OCI-LY7 (cell line): ENCODE measurements around the gene AKR1B15. TPM values are rescaled to one million over a fixed set of nuclear protein-coding genes. Genes with fewer than 3 reads are reported as not detected.

Experiments used
- BruUV-seq: library from RNA; stranded (reverse); fragments of 400-500 nt; replicated peaks from 2 replicates; lab custom pipeline; 2021; lab: Mats Ljungman, UMichigan
- CTCF ChIA-PET: fragments of 300-600 bp; sonication (Branson Sonifier 250); formaldehyde crosslinking; loops from one replicate; lab custom pipeline; 2022; ENCODE audit warnings: antibody characterized with exemption; ENCODE audit not compliant: unreplicated experiment; lab: Charles Lee
- POLR2A ChIA-PET: fragments of 300-600 bp; sonication (Branson Sonifier 250); formaldehyde crosslinking; loops from one replicate; lab custom pipeline; 2022; ENCODE audit warnings: antibody characterized with exemption; lab: Charles Lee
- DNase-seq: peaks from one replicate; pipeline ENCODE4 v3.0.0-alpha.2; 2015; ENCODE audit warnings: low spot score
- H2AFZ ChIP-seq: fragments of 200-600 bp; sonication (generic), shearing (Covaris generic); 2 replicates; pipeline ENCODE4 v1.6.1; 2014; ENCODE audit warnings: mild to moderate bottlenecking, antibody characterized with exemption, low read length, moderate library complexity
- H3K27ac ChIP-seq: fragments of 200-600 bp; sonication (generic); 2 replicates; pipeline ENCODE4 v1.5.1; 2014; ENCODE audit warnings: mixed run types, low read depth, mild to moderate bottlenecking, moderate library complexity, low read length, inconsistent platforms; ENCODE audit not compliant: poor library complexity, severe bottlenecking
- H3K36me3 ChIP-seq: fragments of 200-600 bp; sonication (generic); 2 replicates; pipeline ENCODE4 v1.6.1; 2014; ENCODE audit warnings: mild to moderate bottlenecking, antibody characterized with exemption, low read length, moderate library complexity, mixed read lengths; ENCODE audit not compliant: insufficient read depth
- H3K4me1 ChIP-seq: fragments of 200-600 bp; sonication (generic); 2 replicates; pipeline ENCODE4 v1.5.1; 2014; ENCODE audit warnings: mild to moderate bottlenecking, low read length; ENCODE audit not compliant: insufficient read depth, poor library complexity, severe bottlenecking
- H3K4me2 ChIP-seq: fragments of 200-600 bp; sonication (generic); 2 replicates; pipeline ENCODE4 v1.6.1; 2014; ENCODE audit warnings: mild to moderate bottlenecking, low read length
- H3K4me3 ChIP-seq: fragments of 200-600 bp; sonication (generic); 2 replicates; pipeline ENCODE4 v1.5.1; 2014; ENCODE audit warnings: mild to moderate bottlenecking, low read depth, low read length; ENCODE audit not compliant: poor library complexity, severe bottlenecking
- H3K79me2 ChIP-seq: fragments of 200-600 bp; sonication (generic); 2 replicates; pipeline ENCODE4 v1.6.1; 2016; ENCODE audit warnings: low read depth, mild to moderate bottlenecking, low read length, moderate library complexity, mixed read lengths; ENCODE audit not compliant: insufficient read depth
- H3K9me2 ChIP-seq: fragments of 200-600 bp; sonication (generic); 2 replicates; pipeline ENCODE4 v1.6.1; 2016; ENCODE audit warnings: mild to moderate bottlenecking, low read length, mixed read lengths; ENCODE audit not compliant: insufficient read depth
- H3K9me3 ChIP-seq: fragments of 200-600 bp; sonication (generic); 2 replicates; pipeline ENCODE4 v1.6.1; 2014; ENCODE audit warnings: mild to moderate bottlenecking, mixed run types, low read length, mixed read lengths
- H4K20me1 ChIP-seq: fragments of 200-600 bp; sonication (generic); 2 replicates; pipeline ENCODE4 v1.6.1; 2014; ENCODE audit warnings: mild to moderate bottlenecking, antibody characterized with exemption, low read length, moderate library complexity, mixed read lengths; ENCODE audit not compliant: insufficient read depth
- EZH2phosphoT487 ChIP-seq: fragments of 200-600 bp; sonication (generic); IDR thresholded peaks from 2 replicates; pipeline ENCODE4 v1.6.1; 2018; ENCODE audit warnings: low read depth, borderline replicate concordance, mild to moderate bottlenecking, mixed run types, antibody characterized with exemption, low read length, moderate library complexity, mixed read lengths
- intact Hi-C: fragments of 100-400 bp; cut with micrococcal nuclease; formaldehyde crosslinking; loops from one replicate; pipeline ENCODE4 v1.10.0; 2022; ENCODE audit not compliant: unreplicated experiment
- total RNA-seq, 2 experiments: library from RNA; depleted of rRNA in 1 of 2; stranded (reverse); fragments of >200 nt in 1 of 2; shearing (Covaris generic) in 1 of 2; gene quantifications; 2 replicates each; pipeline ENCODE4 v1.2.3, GENCODE V29; 2014 to 2022
- TF ChIP-seq, protein P1 (sequence below): fragments of 200-600 bp; sonication (generic); conservative IDR thresholded peaks from 2 replicates; pipeline ENCODE4 v1.5.1; 2014; ENCODE audit warnings: mild to moderate bottlenecking, antibody characterized with exemption, low read length, moderate library complexity, mixed read lengths

Gene AKR1B15
- total RNA-seq, 2 experiments from 2014 or later = not detected

GRCh38 chr7:134602881-134603451, 54.1 kb downstream of the AKR1B15 start:
- TF ChIP-seq EZH2phosphoT487 = no peak
- TF ChIP-seq, protein P1, sequence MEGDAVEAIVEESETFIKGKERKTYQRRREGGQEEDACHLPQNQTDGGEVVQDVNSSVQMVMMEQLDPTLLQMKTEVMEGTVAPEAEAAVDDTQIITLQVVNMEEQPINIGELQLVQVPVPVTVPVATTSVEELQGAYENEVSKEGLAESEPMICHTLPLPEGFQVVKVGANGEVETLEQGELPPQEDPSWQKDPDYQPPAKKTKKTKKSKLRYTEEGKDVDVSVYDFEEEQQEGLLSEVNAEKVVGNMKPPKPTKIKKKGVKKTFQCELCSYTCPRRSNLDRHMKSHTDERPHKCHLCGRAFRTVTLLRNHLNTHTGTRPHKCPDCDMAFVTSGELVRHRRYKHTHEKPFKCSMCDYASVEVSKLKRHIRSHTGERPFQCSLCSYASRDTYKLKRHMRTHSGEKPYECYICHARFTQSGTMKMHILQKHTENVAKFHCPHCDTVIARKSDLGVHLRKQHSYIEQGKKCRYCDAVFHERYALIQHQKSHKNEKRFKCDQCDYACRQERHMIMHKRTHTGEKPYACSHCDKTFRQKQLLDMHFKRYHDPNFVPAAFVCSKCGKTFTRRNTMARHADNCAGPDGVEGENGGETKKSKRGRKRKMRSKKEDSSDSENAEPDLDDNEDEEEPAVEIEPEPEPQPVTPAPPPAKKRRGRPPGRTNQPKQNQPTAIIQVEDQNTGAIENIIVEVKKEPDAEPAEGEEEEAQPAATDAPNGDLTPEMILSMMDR = no peak

DNA sequence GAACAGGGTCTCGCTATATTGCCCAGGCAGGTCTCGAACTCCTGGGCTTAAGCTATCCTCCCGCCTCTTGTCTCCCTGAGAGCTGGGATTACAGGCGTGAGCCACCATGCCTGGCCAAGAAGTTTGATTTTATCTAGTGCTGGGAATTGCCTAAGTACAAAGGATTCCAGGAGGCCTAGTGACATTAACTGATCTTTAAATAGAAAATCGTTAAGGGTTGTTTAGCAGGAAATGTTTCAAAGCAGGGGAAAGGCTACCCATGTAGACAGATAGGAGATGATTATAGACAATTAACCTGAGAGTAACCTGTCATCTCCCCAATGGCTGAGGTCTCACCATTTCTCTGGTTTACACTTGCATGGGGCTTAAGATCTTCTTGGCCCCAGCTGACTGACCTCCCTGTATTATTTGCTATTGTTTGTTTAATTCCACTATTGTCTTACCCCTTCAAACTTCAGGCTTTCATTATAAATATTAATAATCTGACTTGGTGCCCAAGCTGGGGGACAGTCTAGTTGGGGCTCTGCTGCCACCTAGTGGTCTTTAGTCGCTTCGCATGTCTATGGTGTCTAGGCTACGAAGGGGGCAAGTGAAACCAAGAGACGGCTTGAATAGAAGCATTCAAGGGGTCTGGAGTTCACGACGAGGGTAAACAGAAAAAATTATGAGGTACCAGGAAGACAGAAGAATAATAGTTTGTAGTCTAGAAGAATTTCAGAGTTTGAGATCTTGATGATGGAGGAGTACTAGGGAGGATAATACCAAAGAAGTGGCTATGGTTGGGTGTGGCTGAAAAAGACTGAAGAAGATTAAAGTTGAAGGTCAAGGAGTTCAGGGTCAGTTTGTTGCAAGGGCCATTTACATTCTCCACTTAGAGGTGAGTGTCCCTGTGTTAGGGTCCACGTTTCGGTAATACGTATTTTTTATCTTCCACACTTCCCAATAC, 57.3 kb downstream of the AKR1B15 start:
- TF ChIP-seq EZH2phosphoT487 = no peak
- TF ChIP-seq, protein P1 = peak; percentile 98
- no peak overlapping the region for H2AFZ ChIP-seq
- H3K9me2 ChIP-seq = no peaks in the 10 kb centered on the region
- H3K9me3 ChIP-seq = no peaks in the 10 kb centered on the region
- H3K27ac ChIP-seq = no peak overlapping the region
- H3K79me2 ChIP-seq = no peaks in the 10 kb centered on the region
- peak; percentile 66 for DNase-seq
- ChIA-PET CTCF (no interaction called here), POLR2A (no interaction called here)
- H4K20me1 ChIP-seq = no peaks in the 10 kb centered on the region
- intact Hi-C loops = loop anchor here (1.0 kb wide), 2 partner anchors 92 to 174 kb away; no protein-coding TSS in a partner anchor
- H3K4me3 ChIP-seq = no peak overlapping the region
- H3K4me1 ChIP-seq = no peaks in the 10 kb centered on the region
- BruUV-seq = no TSS peak
- no peaks in the 10 kb centered on the region for H3K36me3 ChIP-seq
- no peak overlapping the region for H3K4me2 ChIP-seq

More at GRCh38 chr7:134602881-134603451, 54.1 kb downstream of the AKR1B15 start:
- intact Hi-C loops = no loop called here
- POLR2A ChIA-PET = no interaction called here
- H3K4me2 ChIP-seq = no peak overlapping the region
- no peak for DNase-seq
- no peaks in the 10 kb centered on the region for H3K9me3 ChIP-seq
- H2AFZ ChIP-seq = no peak overlapping the region
- no peak overlapping the region for H3K27ac ChIP-seq
- H3K79me2 ChIP-seq = no peaks in the 10 kb centered on the region
- no peak overlapping the region for H3K4me3 ChIP-seq
- CTCF ChIA-PET = no interaction called here
- H4K20me1 ChIP-seq = no peaks in the 10 kb centered on the region
- H3K9me2 ChIP-seq = no peaks in the 10 kb centered on the region
- BruUV-seq = no TSS peak
- no peaks in the 10 kb centered on the region for H3K4me1 ChIP-seq
- H3K36me3 ChIP-seq = no peaks in the 10 kb centered on the region
